Thyroid gland (tissue), 4 donors: ENCODE results near the gene FADD.

ENCODE experiments used
- CTCF ChIP-seq, 6 experiments: fragments of 200-600 bp in 3 of 6; fragments of 450-650 bp in 3 of 6; sonication (generic) in 3 of 6; IDR thresholded peaks; one replicate each; pipeline ENCODE4 v1.5.1; 2016 to 2019; ENCODE audit warnings: antibody characterized with exemption in 6 of 6, mild to moderate bottlenecking in 2 of 6, inconsistent platforms in 1 of 6, moderate library complexity in 1 of 6
- POLR2A ChIP-seq, 2 donors: fragments of 450-650 bp; IDR thresholded peaks; one replicate each; pipeline ENCODE4 v1.6.1; 2017; ENCODE audit warnings: antibody characterized with exemption in 2 of 2, mild to moderate bottlenecking in 2 of 2, moderate library complexity in 1 of 2

- TF ChIP-seq POLR2A (IDR thresholded peaks at IDR 0.05) = no peak
- no peak for TF ChIP-seq CTCF (IDR thresholded peaks at IDR 0.05)
Observed at GRCh38 chr11:70205766-70206165, 2.7 kb downstream of the FADD start.
